Astrocyte (in vitro differentiated cells and primary cell): ENCODE results near the gene FAM171A2. TPM values are rescaled to one million over a fixed set of nuclear protein-coding genes. Genes with fewer than 3 reads are reported as not detected.

Source experiments
- DNase-seq: peaks from one replicate; pipeline ENCODE4 v3.0.0-alpha.2; 2010; ENCODE audit warnings: low read depth
- FAIRE-seq: peaks from 2 replicates; lab custom pipeline; 2011; peaks lifted over from hg19 to GRCh38; lab: Jason Lieb, UNC
- H2AFZ ChIP-seq: 2 replicates; pipeline ENCODE4 v1.6.0; 2012; ENCODE audit warnings: low read depth, low read length, inconsistent platforms
- H3K27ac ChIP-seq: 2 replicates; pipeline ENCODE4 v1.5.1; 2011; ENCODE audit warnings: low read depth, low read length, inconsistent platforms
- H3K27me3 ChIP-seq: 2 replicates; pipeline ENCODE4 v1.6.0; 2011; ENCODE audit warnings: low read length, inconsistent platforms; ENCODE audit not compliant: insufficient read depth
- H3K36me3 ChIP-seq: 2 replicates; pipeline ENCODE4 v1.5.1; 2011; ENCODE audit warnings: low read length, inconsistent platforms; ENCODE audit not compliant: insufficient read depth
- H3K4me1 ChIP-seq: 2 replicates; pipeline ENCODE4 v1.5.1; 2011; ENCODE audit warnings: low read length, inconsistent platforms; ENCODE audit not compliant: insufficient read depth
- H3K4me2 ChIP-seq: 2 replicates; pipeline ENCODE4 v1.6.0; 2012; ENCODE audit warnings: low read length, inconsistent platforms
- H3K4me3 ChIP-seq: 2 replicates; pipeline ENCODE4 v1.5.1; 2011; ENCODE audit warnings: low read depth, mild to moderate bottlenecking, low read length, inconsistent platforms; ENCODE audit not compliant: insufficient read depth
- H3K79me2 ChIP-seq: 2 replicates; pipeline ENCODE4 v1.6.0; 2012; ENCODE audit warnings: mild to moderate bottlenecking, low read length, inconsistent platforms; ENCODE audit not compliant: insufficient read depth
- H3K9ac ChIP-seq: 2 replicates; pipeline ENCODE4 v1.6.0; 2012; ENCODE audit warnings: mild to moderate bottlenecking, low read length, inconsistent platforms
- H3K9me3 ChIP-seq: 2 replicates; pipeline ENCODE4 v1.5.1; 2012; ENCODE audit warnings: low read depth, mild to moderate bottlenecking, low read length, inconsistent platforms; ENCODE audit not compliant: insufficient read depth
- H4K20me1 ChIP-seq: 2 replicates; pipeline ENCODE4 v1.6.0; 2012; ENCODE audit warnings: low read length, inconsistent platforms; ENCODE audit not compliant: insufficient read depth
- H3K27ac Mint-ChIP-seq: one replicate; pipeline ENCODE4 v1.8.0; 2021; ENCODE audit warnings: mild to moderate bottlenecking, mixed read lengths; ENCODE audit not compliant: unreplicated experiment
- H3K27me3 Mint-ChIP-seq: one replicate; pipeline ENCODE4 v1.8.0; 2021; ENCODE audit warnings: low read depth, mixed read lengths; ENCODE audit not compliant: unreplicated experiment
- H3K36me3 Mint-ChIP-seq: one replicate; pipeline ENCODE4 v1.8.0; 2021; ENCODE audit warnings: low read depth, mixed read lengths; ENCODE audit not compliant: unreplicated experiment
- H3K4me1 Mint-ChIP-seq: one replicate; pipeline ENCODE4 v1.8.0; 2021; ENCODE audit warnings: low read depth, mixed read lengths; ENCODE audit not compliant: unreplicated experiment
- H3K4me3 Mint-ChIP-seq: one replicate; pipeline ENCODE4 v1.8.0; 2021; ENCODE audit warnings: mild to moderate bottlenecking, moderate library complexity, mixed read lengths; ENCODE audit not compliant: unreplicated experiment
- H3K9me3 Mint-ChIP-seq: one replicate; pipeline ENCODE4 v1.8.0; 2021; ENCODE audit warnings: mild to moderate bottlenecking, mixed read lengths; ENCODE audit not compliant: unreplicated experiment
- EZH2 ChIP-seq: IDR thresholded peaks from 2 replicates; pipeline ENCODE4 v1.6.1; 2012; ENCODE audit warnings: mild to moderate bottlenecking, low read length, inconsistent platforms; ENCODE audit not compliant: insufficient read depth
- total RNA-seq: library from RNA; stranded (reverse); gene quantifications from 2 replicates; pipeline ENCODE4 v1.2.1, GENCODE V29; 2021
- TF ChIP-seq, protein P1 (sequence below): IDR thresholded peaks from 2 replicates; pipeline ENCODE4 v1.5.1; 2011; ENCODE audit warnings: low read depth, mild to moderate bottlenecking, inconsistent platforms, low read length, moderate library complexity; ENCODE audit not compliant: insufficient read depth

FAM171A2 gene
- total RNA-seq, 1 donor from 2014 or later: 18.2 TPM

DNA sequence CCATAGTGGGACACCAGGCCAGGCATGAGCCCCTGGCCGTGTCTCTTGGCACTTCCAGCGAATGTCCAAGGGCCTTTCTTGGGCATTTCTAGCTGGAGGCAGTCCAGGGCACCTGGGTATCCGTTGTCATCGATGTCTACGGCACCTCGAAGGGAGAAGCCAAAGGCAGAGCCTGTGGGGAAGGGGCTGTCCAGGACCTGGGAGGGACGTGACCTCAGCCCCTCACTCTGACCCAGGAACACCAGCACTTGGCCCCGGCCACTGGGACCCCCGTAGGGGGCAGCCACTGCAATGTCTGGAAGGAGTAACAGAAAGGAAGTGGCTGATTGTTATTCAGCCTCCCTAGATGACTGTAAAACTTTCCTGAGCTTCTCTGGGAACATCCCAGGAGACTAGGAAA, 17.1 kb upstream of the FAM171A2 start:
- TF ChIP-seq, protein P1, sequence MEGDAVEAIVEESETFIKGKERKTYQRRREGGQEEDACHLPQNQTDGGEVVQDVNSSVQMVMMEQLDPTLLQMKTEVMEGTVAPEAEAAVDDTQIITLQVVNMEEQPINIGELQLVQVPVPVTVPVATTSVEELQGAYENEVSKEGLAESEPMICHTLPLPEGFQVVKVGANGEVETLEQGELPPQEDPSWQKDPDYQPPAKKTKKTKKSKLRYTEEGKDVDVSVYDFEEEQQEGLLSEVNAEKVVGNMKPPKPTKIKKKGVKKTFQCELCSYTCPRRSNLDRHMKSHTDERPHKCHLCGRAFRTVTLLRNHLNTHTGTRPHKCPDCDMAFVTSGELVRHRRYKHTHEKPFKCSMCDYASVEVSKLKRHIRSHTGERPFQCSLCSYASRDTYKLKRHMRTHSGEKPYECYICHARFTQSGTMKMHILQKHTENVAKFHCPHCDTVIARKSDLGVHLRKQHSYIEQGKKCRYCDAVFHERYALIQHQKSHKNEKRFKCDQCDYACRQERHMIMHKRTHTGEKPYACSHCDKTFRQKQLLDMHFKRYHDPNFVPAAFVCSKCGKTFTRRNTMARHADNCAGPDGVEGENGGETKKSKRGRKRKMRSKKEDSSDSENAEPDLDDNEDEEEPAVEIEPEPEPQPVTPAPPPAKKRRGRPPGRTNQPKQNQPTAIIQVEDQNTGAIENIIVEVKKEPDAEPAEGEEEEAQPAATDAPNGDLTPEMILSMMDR: no peak
- no peak for TF ChIP-seq EZH2
- Mint-ChIP-seq H3K36me3 (no peaks in the 10 kb centered on the region), H3K9me3 (no peaks in the 10 kb centered on the region), H3K27me3 (peaks cover 34% of the 10 kb centered on the region), H3K4me1 (no peaks in the 10 kb centered on the region), H3K4me3 (no peak overlapping the region), H3K27ac (no peak overlapping the region)
- Histone ChIP-seq H3K36me3 (no peaks in the 10 kb centered on the region), H3K9ac (no peak overlapping the region), H4K20me1 (no peaks in the 10 kb centered on the region), H3K27ac (no peak overlapping the region), H3K4me3 (no peak overlapping the region), H3K4me2 (no peak overlapping the region), H3K9me3 (no peaks in the 10 kb centered on the region), H2AFZ (no peak overlapping the region), H3K4me1 (peaks cover 3% of the 10 kb centered on the region), H3K79me2 (no peaks in the 10 kb centered on the region), H3K27me3 (peaks cover 36% of the 10 kb centered on the region)
- DNase-seq (no peak), FAIRE-seq (no peak)

DNA sequence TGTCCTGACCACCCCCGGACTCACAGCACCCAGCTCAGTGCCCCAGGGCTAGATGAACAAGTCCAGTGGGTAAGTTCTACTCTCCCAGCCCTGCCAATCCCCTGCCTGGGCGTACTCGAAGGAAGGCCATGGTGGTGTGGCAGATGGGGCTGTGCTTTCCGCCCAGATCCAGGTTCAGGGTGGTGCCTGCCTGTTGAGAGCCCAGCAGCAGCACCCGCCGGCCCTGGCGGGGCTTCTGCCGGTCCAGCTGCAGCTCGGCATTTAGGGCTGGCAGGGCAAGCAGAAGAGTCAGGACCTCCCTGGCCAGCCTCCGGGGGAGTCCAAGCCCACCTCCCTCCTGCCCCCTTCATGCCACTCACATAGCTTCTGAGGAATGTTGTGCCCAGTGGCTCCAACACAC, 16.2 kb upstream of the FAM171A2 start:
- no peak for FAIRE-seq
- Mint-ChIP-seq H3K4me3 (no peak overlapping the region), H3K27me3 (peaks cover 32% of the 10 kb centered on the region), H3K27ac (no peak overlapping the region), H3K9me3 (no peaks in the 10 kb centered on the region), H3K4me1 (no peaks in the 10 kb centered on the region), H3K36me3 (no peaks in the 10 kb centered on the region)
- H3K27me3 ChIP-seq: peaks cover 30% of the 10 kb centered on the region
- H2AFZ ChIP-seq: no peak overlapping the region
- H3K36me3 ChIP-seq: no peaks in the 10 kb centered on the region
- H3K4me2 ChIP-seq: no peak overlapping the region
- no peak overlapping the region for H3K9ac ChIP-seq
- H3K9me3 ChIP-seq: no peaks in the 10 kb centered on the region
- no peaks in the 10 kb centered on the region for H3K4me1 ChIP-seq
- H3K27ac ChIP-seq: no peak overlapping the region
- no peaks in the 10 kb centered on the region for H4K20me1 ChIP-seq
- TF ChIP-seq, protein P1: no peak
- no peak for TF ChIP-seq EZH2
- H3K79me2 ChIP-seq: no peaks in the 10 kb centered on the region
- no peak overlapping the region for H3K4me3 ChIP-seq
- no peak for DNase-seq

DNA sequence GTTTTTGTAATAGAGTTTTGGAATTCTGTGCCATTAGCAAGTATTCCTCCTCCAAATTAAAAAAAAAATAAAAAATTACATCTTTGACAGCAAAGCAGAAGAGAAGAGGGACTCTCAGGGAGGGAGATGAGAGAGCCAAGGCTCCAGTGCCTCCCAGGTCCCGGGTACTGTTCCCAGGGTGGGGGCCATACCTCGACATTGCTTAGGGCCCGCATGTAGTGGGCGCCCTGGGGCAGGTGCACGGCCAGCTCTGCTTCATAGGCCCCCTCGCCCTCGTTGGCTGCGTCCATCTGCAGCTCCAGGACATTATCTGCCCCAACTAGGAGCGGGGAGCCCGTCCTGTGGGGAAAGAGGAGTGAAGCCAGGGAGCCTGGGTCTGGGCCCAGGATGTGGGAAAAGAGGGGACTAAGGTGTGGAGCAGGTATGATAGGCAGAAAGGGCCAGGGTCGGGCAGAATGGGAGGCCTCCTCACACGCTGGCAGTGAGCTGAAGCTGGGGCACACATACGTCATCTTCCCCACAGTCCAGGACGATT, 14.6 kb upstream of the FAM171A2 start:
- Histone ChIP-seq H3K36me3 (no peaks in the 10 kb centered on the region), H3K4me1 (no peaks in the 10 kb centered on the region), H3K27ac (no peak overlapping the region), H3K4me2 (no peak overlapping the region), H4K20me1 (no peaks in the 10 kb centered on the region), H3K9ac (no peak overlapping the region), H2AFZ (no peak overlapping the region), H3K9me3 (no peaks in the 10 kb centered on the region), H3K4me3 (no peak overlapping the region), H3K27me3 (peaks cover 16% of the 10 kb centered on the region), H3K79me2 (no peaks in the 10 kb centered on the region)
- H3K27me3 Mint-ChIP-seq: peaks cover 25% of the 10 kb centered on the region
- H3K9me3 Mint-ChIP-seq: no peaks in the 10 kb centered on the region
- no peaks in the 10 kb centered on the region for H3K36me3 Mint-ChIP-seq
- DNase-seq: no peak
- FAIRE-seq: no peak
- no peak for TF ChIP-seq EZH2
- TF ChIP-seq, protein P1: no peak
- no peaks in the 10 kb centered on the region for H3K4me1 Mint-ChIP-seq
- no peak overlapping the region for H3K4me3 Mint-ChIP-seq
- no peak overlapping the region for H3K27ac Mint-ChIP-seq
